ENCODE data around the gene ATXN7L3B.
A peak's percentile ranks its signal among the peaks of the same experiment; 100 is the strongest.
"Not testable (repeated sequence)": the region's sequence is repeated elsewhere in the genome, so short reads cannot be mapped to it uniquely, and the experiment has no call there.

ATXN7L3B gene

GRCh38 chr12:74537707-74538385 is at the start of gene ATXN7L3B:
TSS of gene ATXN7L3B (plus strand) at chr12:74537835. CDS start at chr12:74538113, 278 bp downstream.
- peak; percentile 98 for DNase-seq

GRCh38 chr12:74488134-74488533 is 49.5 kb upstream of the ATXN7L3B start:
- DNase-seq, result no peak

GRCh38 chr12:74489543-74489942 is 48.1 kb upstream of the ATXN7L3B start:
- DNase-seq, result no peak

- no peak for DNase-seq
Observed at GRCh38 chr12:74490390-74491064, 47.1 kb upstream of the ATXN7L3B start.

- no peak for DNase-seq
Observed at GRCh38 chr12:74491374-74491773, 46.3 kb upstream of the ATXN7L3B start.

- no peak for DNase-seq
Observed at GRCh38 chr12:74499192-74499591, 38.4 kb upstream of the ATXN7L3B start.

- DNase-seq, result not testable (repeated sequence)
Observed at GRCh38 chr12:74508873-74509657, 28.6 kb upstream of the ATXN7L3B start.

GRCh38 chr12:74509886-74510285 is 27.7 kb upstream of the ATXN7L3B start:
- DNase-seq, result no peak

GRCh38 chr12:74514098-74514872 is 23.4 kb upstream of the ATXN7L3B start:
- no peak for DNase-seq

GRCh38 chr12:74515849-74516248 is 21.8 kb upstream of the ATXN7L3B start:
- DNase-seq, result no peak

- DNase-seq, result no peak
Observed at GRCh38 chr12:74526535-74526934, 11.1 kb upstream of the ATXN7L3B start.

- no peak for DNase-seq
Observed at GRCh38 chr12:74527491-74527890, 10.1 kb upstream of the ATXN7L3B start.

- DNase-seq, result no peak
Observed at GRCh38 chr12:74530676-74531075, 7.0 kb upstream of the ATXN7L3B start.

- DNase-seq, result no peak
Observed at GRCh38 chr12:74535536-74535935, 2.1 kb upstream of the ATXN7L3B start.

- no peak for DNase-seq
Observed at GRCh38 chr12:74537126-74537706, 419 bp upstream of the ATXN7L3B start.

- DNase-seq, result no peak
Observed at GRCh38 chr12:74538491-74539258, 1.0 kb downstream of the ATXN7L3B start.

GRCh38 chr12:74539261-74539660 is 1.6 kb downstream of the ATXN7L3B start:
- DNase-seq, result no peak

GRCh38 chr12:74539765-74540526 is 2.3 kb downstream of the ATXN7L3B start:
- DNase-seq, result no peak

GRCh38 chr12:74541074-74541473 is 3.4 kb downstream of the ATXN7L3B start:
- no peak for DNase-seq

- no peak for DNase-seq
Observed at GRCh38 chr12:74547249-74547648, 9.6 kb downstream of the ATXN7L3B start.

GRCh38 chr12:74551291-74551690 is 13.7 kb downstream of the ATXN7L3B start:
- DNase-seq, result no peak
